ENCODE results near the gene CBLC.
"Not testable (repeated sequence)": the region's sequence is repeated elsewhere in the genome, so short reads cannot be mapped to it uniquely, and the experiment has no call there.

CBLC gene

DNA sequence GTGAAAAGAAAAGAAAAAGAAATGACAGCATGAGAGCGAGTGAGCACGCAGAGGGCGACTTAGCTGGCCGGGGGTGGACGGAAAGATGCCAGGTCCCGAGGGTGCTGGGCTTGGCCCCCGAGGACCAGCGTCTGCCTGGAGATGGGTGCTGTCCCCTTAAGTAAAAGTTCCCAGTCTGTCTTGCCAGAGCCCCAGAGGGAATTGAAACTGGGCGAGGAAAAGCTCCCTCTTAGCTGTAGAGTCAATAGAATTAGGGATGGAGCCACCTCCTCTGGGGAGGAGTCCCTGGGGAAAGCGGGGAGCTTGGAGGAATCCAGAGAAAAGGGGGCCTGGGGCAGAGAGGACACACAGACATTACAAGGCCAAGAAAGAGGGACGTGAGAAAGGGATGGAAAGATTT lies 44.5 kb downstream of the CBLC start:
- no peak for DNase-seq

DNA sequence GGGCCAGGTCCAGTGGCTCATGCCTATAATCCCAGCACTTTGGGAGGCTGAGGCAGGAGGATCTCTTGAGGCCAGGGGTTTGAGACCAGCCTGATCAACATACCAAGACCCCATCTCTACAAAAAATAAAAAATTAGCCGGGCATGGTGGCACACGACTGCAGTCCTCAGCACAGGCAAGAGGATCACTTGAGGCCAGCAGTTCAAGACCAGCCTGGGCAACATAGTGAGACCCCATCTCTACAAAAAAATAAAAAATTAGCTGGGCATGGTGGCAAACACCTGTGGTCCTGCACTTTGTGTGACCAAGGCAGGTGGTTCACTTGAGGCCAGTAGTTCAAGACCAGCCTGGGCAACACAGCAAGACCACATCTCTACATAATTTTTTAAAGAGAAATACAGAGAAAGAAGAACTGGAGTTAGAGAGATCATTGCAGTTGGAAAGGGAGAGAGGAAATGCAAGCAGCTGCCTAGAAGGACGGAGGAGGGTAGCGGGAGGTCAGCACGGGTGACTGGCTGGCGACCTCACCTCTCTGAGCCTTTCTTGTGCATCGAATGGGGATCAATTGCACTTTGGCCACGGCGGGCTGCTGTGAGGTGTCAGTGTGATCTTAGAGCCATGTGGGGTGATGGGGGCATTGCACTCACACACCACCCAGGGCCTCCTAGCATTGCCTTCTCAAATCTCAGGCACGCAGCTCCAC lies 45.1 kb downstream of the CBLC start:
- DNase-seq: no peak

DNA sequence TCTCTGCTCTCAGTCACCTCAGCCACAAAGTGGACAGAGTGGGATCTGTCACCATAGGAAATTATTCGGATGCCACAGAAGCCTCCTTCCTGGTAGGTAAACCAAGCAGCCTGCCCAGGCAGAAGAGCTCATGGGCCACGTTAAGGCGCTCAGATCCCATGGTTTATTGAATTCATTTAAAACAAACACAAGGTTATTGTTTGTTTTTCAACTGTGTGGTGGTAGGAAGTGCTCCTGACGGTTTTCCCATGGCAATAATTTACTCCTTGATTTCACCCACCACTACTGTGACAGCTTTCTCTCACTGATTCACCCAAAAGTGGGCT lies 45.6 kb downstream of the CBLC start:
- no peak for DNase-seq

- DNase-seq: no peak
These were observed 47.1 kb downstream of the CBLC start for GRCh38 chr19:44824761-44825160.

DNA sequence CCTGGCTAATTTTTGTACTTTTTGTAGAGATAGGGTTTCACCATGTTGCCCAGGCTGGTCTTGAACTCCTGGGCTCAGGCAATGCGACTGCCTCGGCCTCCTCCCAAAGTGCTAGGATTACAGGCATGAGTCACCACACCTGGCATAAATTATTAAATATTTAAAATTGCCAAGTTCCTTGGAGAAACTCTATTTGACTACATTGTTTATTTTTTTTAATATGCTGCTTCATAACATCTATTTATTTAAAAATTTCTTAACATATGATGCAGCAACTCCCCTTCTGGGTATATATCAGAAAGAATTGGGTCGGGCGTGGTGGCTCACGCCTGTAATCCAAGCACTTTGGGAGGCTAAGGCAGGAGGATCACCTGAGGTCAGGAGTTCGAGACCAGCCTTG lies 55.2 kb downstream of the CBLC start:
- DNase-seq: not testable (repeated sequence)

DNA sequence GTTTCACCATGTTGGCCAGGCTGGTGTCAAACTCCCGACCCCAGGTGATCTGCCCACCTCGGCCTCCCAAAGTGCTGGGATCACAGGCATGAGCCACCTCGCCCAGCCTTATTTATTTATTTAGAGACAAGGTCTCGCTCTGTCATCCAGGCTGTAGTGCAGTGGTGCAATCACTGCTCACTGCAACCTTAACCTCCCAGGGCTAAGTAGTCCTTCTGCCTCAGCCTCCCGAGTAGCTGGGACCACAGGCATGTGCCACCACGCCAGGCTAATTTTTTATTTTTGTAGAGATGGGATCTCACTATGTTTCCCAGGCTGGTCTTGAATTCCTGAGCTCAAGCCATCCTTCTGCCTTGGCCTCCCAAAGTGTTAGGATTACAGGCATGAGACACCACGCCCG lies 56.7 kb downstream of the CBLC start:
- DNase-seq: not testable (repeated sequence)

GRCh38 chr19:44839276-44839675 lies 61.6 kb downstream of the CBLC start:
- no peak for DNase-seq

DNA sequence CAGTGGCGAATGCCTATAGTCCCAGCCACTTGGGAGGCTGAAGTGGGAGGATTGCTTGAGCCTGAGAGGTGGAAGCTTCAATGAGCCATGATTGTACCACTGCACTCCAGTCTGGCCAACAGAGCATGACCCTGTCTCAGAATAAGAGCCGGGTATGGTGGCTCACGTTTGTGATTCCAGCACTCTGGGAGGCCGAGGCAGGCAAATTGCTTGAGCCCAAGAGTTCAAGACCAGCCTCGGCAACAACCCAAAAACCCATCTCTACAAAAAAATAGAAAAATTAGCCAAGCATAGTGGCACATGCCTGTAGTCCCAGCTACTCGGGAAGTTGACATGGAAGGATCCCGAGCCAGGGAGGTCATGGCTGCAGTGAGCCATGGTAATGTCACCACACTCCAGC lies 63.1 kb downstream of the CBLC start:
- DNase-seq: no peak

- DNase-seq: no peak
These were observed 63.5 kb downstream of the CBLC start for GRCh38 chr19:44841231-44841630.

DNA sequence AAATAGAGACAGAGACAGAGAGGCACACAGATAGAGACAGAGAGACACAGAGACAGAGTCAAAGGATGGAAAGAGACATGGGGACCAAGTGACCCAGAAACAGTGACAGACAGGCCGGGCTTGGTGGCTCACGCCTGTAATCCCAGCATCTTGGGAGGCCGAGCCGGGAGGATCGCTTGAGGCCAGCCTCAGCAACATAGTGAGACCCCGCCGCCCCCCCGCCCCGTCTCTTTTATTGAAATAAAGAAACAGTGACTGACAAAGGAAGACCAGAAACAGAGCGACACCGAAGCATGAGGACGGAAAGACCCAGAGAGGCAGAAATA lies 67.6 kb downstream of the CBLC start:
- DNase-seq: no peak

- peak; percentile 64 for DNase-seq
These were observed 68.1 kb downstream of the CBLC start, which contains the start of gene NECTIN2 for GRCh38 chr19:44845612-44846454. TSS of gene NECTIN2 (plus strand) at chr19:44846297. CDS start at chr19:44846526, 229 bp downstream.

- DNase-seq: no peak
These were observed 68.9 kb downstream of the CBLC start for GRCh38 chr19:44846455-44847143.

DNA sequence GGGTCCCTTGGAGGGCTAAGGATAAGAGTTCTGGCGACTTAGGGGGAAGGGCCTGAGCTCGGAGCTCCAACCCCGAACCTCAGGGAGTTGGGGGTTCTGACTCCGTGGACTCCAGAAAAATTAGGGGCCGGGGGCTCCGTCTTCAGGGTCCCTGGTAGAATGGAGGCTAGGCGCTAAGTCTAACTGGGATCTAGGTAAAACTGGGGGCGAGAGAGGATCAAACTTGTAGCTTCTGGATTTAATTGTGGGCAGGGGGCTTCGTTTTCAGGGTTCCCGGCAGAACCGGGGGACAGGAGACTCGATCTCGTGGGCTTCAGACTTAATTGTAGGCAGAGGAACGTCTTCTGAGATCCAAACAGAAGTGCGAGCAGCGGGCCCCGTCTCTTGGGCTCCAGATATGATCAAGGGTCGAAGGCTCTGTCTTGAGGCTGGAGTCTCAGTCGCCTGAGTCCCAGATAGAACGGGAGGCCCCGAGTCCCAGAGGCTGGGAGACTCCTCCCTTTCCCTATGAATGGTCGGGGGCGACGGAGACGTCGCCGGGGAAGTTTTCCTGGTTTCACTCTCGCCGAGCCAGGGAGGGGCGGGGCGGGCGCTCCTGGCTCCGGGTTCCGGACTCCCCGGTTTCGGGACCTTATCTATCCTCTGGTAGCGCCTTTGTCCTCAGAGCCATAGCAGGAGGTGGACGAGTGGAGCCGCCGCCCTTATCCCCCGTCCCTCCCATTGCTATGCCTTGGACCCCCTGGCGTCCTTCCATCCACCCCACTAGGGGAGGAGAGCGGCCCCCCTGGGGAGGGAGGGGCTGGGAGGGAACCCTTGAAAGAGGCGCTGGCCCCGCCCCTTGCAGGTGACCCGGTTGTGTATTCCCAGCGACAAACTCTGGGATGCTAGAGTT lies 69.7 kb downstream of the CBLC start:
- no peak for DNase-seq

GRCh38 chr19:44848036-44848811 lies 70.5 kb downstream of the CBLC start:
- no peak for DNase-seq

- no peak for DNase-seq
These were observed 71.2 kb downstream of the CBLC start for GRCh38 chr19:44848812-44849447.
